Natural killer cell (primary cell): ENCODE results near the gene CHD6. TPM values are rescaled to one million over a fixed set of nuclear protein-coding genes. Genes with fewer than 3 reads are reported as not detected.

ENCODE experiments used
- ATAC-seq, 3 donors: fragments of 150-1000 bp in 2 of 3; fragments of 200-7000 bp in 1 of 3; cut with Tn5 transposase; 1 replicate in 1 of 3; 2 replicates in 2 of 3; pipeline ENCODE4 v1.10.0; 2021; ENCODE audit warnings: mild to moderate bottlenecking in 2 of 3, moderate library complexity in 2 of 3
- DNase-seq, 2 donors: peaks; one replicate each; pipeline versions ENCODE4 v3.0.0 to v3.0.0-alpha.2; 2013 to 2021; ENCODE audit warnings: mixed read lengths in 1 of 2
- H3K27ac ChIP-seq: one replicate; pipeline ENCODE4 v1.5.1; 2013; ENCODE audit warnings: mild to moderate bottlenecking, low read length
- H3K27me3 ChIP-seq: one replicate; pipeline ENCODE4 v1.6.1; 2013; ENCODE audit warnings: low read length; ENCODE audit not compliant: control insufficient read depth, insufficient read depth
- H3K36me3 ChIP-seq: one replicate; pipeline ENCODE4 v1.6.1; 2013; ENCODE audit warnings: low read length; ENCODE audit not compliant: control insufficient read depth, insufficient read depth
- H3K4me1 ChIP-seq: one replicate; pipeline ENCODE4 v1.6.1; 2013; ENCODE audit warnings: low read length; ENCODE audit not compliant: control insufficient read depth, insufficient read depth
- H3K4me3 ChIP-seq: one replicate; pipeline ENCODE4 v1.5.1; 2013; ENCODE audit warnings: low read length
- H3K9me3 ChIP-seq: one replicate; pipeline ENCODE4 v1.6.1; 2013; ENCODE audit warnings: low read length; ENCODE audit not compliant: control insufficient read depth, insufficient read depth
- H3K27ac Mint-ChIP-seq, 2 donors: one replicate each; pipeline ENCODE4 v1.8.0; 2022; ENCODE audit warnings: mild to moderate bottlenecking in 2 of 2, mixed read lengths in 2 of 2, moderate library complexity in 1 of 2
- H3K27me3 Mint-ChIP-seq, 2 donors: one replicate each; pipeline ENCODE4 v1.8.0; 2022; ENCODE audit warnings: low read depth in 2 of 2, mixed read lengths in 2 of 2
- H3K36me3 Mint-ChIP-seq: one replicate; pipeline ENCODE4 v1.8.0; 2022; ENCODE audit warnings: mixed read lengths
- H3K4me1 Mint-ChIP-seq, 2 donors: one replicate each; pipeline ENCODE4 v1.8.0; 2022; ENCODE audit warnings: mixed read lengths in 2 of 2
- H3K4me3 Mint-ChIP-seq: one replicate; pipeline ENCODE4 v1.8.0; 2022; ENCODE audit warnings: mild to moderate bottlenecking, moderate library complexity, mixed read lengths
- H3K9me3 Mint-ChIP-seq, 2 donors: one replicate each; pipeline ENCODE4 v1.8.0; 2022; ENCODE audit warnings: mixed read lengths in 2 of 2
- WGBS: methylation state at CpG from one replicate; pipeline ENCODE4 v1.1.7; 2013; ENCODE audit warnings: missing lambda C conversion rate; ENCODE audit not compliant: insufficient coverage; 5-methylcytosine and 5-hydroxymethylcytosine counted together
- intact Hi-C: fragments of 100-400 bp; cut with micrococcal nuclease; formaldehyde crosslinking; loops from one replicate; pipeline ENCODE4 v1.14.2; 2022
- total RNA-seq, 4 donors: library from RNA; stranded (reverse); fragments of 120-200 nt in 1 of 4; gene quantifications; one replicate each; pipeline versions ENCODE4 v1.2.3 to v1.2.4, GENCODE V29; 2013 to 2022
- TF ChIP-seq, protein P1 (sequence below): fragments of 200-600 bp; IDR thresholded peaks from one replicate; pipeline ENCODE4 v1.8.0; 2022; ENCODE audit warnings: antibody characterized with exemption

CHD6 gene
- total RNA-seq, 3 donors from 2014 or later (not counting 1 experiment from before 2014, with no cell fraction given): 82.8 to 96.6 (median 90.4) TPM

DNA sequence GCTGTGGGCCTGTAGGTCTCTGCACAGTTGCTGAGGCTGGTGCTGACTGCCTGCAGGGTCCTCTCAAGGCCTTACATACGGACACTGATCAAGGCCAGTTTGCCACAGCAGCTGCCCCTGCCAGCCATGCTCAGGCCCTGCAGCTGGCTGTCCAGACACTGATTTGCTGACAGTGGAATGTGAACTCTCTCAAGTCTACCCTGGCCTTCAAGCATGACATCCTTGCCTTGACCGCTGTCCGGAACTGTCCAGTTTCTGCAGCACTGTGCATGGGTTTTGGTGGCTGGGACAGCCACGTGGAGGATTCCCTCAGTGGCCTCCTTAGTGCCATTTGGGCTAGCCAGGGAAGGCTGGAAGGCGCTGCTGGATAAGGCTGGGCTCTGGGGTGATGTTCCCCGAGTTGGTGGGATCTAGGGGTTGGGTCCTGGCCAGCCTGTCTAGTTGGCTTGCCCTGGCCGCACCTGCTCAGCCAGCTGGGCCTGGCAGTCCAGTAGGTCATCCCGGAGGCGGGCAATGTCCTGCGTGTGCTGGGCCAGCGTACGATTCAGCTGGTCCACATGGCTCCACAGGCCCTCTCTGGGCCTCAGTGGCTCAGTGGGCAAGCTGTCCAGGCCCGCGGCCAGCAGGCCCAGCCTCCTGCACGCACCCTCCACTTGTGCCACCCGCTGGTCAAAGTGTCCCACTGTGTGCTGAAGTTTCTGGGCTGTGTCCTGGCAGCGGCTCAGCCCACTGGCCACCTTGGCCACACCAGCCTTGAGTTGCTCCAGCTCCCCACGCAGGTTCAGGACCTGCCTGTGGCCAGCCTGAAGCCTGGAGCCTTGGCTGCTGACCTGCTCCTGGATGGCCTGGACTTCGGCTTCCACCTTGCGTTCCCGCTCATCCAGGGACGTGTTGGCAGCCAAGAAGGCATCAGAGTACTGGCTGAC, 257.1 kb downstream of the CHD6 start:
- no peak overlapping the region for H3K27ac Mint-ChIP-seq
- ATAC-seq (no peak), DNase-seq (no peak)
- no peaks in the 10 kb centered on the region for H3K4me1 ChIP-seq
- no peak overlapping the region for H3K4me3 Mint-ChIP-seq
- H3K36me3 ChIP-seq: no peaks in the 10 kb centered on the region
- intact Hi-C loops: no loop called here
- WGBS: 88% methylated on average over 22 of the region's 22 CpGs
- no peak overlapping the region for H3K4me3 ChIP-seq
- H3K36me3 Mint-ChIP-seq: no peaks in the 10 kb centered on the region
- peaks cover 0 to 5% of the 10 kb centered on the region in 2 donors for H3K4me1 Mint-ChIP-seq
- peaks cover 13 to 14% of the 10 kb centered on the region in 2 donors for H3K27me3 Mint-ChIP-seq
- no peaks in the 10 kb centered on the region for H3K27me3 ChIP-seq
- no peaks in the 10 kb centered on the region for H3K9me3 ChIP-seq
- no peak overlapping the region for H3K27ac ChIP-seq
- TF ChIP-seq, protein P1, sequence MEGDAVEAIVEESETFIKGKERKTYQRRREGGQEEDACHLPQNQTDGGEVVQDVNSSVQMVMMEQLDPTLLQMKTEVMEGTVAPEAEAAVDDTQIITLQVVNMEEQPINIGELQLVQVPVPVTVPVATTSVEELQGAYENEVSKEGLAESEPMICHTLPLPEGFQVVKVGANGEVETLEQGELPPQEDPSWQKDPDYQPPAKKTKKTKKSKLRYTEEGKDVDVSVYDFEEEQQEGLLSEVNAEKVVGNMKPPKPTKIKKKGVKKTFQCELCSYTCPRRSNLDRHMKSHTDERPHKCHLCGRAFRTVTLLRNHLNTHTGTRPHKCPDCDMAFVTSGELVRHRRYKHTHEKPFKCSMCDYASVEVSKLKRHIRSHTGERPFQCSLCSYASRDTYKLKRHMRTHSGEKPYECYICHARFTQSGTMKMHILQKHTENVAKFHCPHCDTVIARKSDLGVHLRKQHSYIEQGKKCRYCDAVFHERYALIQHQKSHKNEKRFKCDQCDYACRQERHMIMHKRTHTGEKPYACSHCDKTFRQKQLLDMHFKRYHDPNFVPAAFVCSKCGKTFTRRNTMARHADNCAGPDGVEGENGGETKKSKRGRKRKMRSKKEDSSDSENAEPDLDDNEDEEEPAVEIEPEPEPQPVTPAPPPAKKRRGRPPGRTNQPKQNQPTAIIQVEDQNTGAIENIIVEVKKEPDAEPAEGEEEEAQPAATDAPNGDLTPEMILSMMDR: no peak
- no peaks in the 10 kb centered on the region for H3K9me3 Mint-ChIP-seq

DNA sequence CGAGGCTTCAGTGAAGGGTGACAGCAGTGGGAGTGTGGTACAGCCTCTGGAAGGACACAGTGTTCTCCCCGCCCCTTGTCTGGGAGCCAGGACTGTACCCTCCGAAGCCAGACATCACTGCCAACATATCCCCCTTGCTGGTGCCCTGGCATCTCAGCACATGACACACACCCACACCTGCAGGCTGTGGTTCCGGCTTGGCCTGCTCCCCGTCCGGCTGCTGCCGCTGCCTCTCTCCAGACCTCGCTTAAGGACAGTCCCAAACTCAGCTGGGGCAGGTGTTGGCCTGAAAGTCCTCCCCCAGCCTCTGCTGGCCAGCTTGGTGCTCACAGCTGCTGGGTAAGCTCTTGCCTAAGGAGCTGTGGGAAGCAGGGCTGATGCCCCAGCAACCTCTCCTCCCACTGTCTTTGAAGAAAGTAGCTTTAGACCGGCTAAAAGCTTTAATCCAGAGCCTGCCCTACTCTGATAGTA, 258.6 kb downstream of the CHD6 start:
- no peaks in the 10 kb centered on the region for H3K36me3 ChIP-seq
- peaks cover 0 to 2% of the 10 kb centered on the region in 2 donors for H3K4me1 Mint-ChIP-seq
- no peak for ATAC-seq

DNA sequence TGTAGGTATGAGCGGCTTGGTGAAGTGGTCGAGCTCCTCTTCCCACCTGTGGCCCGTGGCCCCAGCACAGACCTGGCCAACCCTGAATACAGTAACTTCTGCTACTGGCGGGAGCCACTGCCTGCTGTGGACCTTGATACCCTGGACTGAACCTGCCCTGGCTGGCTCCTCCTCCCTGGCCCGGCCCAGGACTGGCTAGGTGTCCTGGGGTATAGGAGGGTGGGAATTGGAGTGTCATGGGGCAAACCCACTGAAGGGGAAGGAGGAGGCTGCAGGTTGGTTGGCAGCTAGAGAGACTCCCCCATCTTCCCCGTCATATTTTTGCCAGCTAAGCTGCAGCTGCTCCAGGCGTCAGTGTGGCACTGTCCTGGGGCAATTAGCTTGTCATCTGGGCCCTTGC, 259.5 kb downstream of the CHD6 start:
- WGBS: 87% methylated on average over 6 of the region's 7 CpGs
- no peaks in the 10 kb centered on the region for H3K36me3 Mint-ChIP-seq

More for the DNA sequence above, 258.6 kb downstream of the CHD6 start:
- Mint-ChIP-seq H3K27ac (no peak overlapping the region), H3K36me3 (no peaks in the 10 kb centered on the region), H3K27me3 (peaks cover 2% of the 10 kb centered on the region in 2 donors), H3K4me3 (no peak overlapping the region), H3K9me3 (no peaks in the 10 kb centered on the region)
- WGBS: 91% methylated on average over 9 of the region's 9 CpGs
- Histone ChIP-seq H3K4me3 (no peak overlapping the region), H3K27me3 (no peaks in the 10 kb centered on the region), H3K9me3 (no peaks in the 10 kb centered on the region), H3K27ac (no peak overlapping the region), H3K4me1 (no peaks in the 10 kb centered on the region)
- intact Hi-C loops: no loop called here
- TF ChIP-seq, protein P1: no peak
- no peak for DNase-seq

More for the DNA sequence above, 259.5 kb downstream of the CHD6 start:
- H3K27ac ChIP-seq: no peak overlapping the region
- no peaks in the 10 kb centered on the region for H3K9me3 ChIP-seq
- DNase-seq (no peak), ATAC-seq (no peak)
- H3K9me3 Mint-ChIP-seq: no peaks in the 10 kb centered on the region
- intact Hi-C loops: no loop called here
- TF ChIP-seq, protein P1: no peak
- no peak overlapping the region for H3K4me3 Mint-ChIP-seq
- H3K4me1 Mint-ChIP-seq: no peaks in the 10 kb centered on the region
- H3K36me3 ChIP-seq: no peaks in the 10 kb centered on the region
- no peak overlapping the region for H3K4me3 ChIP-seq
- no peaks in the 10 kb centered on the region for H3K4me1 ChIP-seq
- H3K27ac Mint-ChIP-seq: no peak overlapping the region
- no peaks in the 10 kb centered on the region for H3K27me3 Mint-ChIP-seq
- H3K27me3 ChIP-seq: no peaks in the 10 kb centered on the region
